H9 (cell line): ENCODE data around the gene GRID2. TPM values are rescaled to one million over a fixed set of nuclear protein-coding genes. Genes with fewer than 3 reads are reported as not detected.
A peak's percentile ranks its signal among the peaks of the same experiment; 100 is the strongest.

Source experiments
- DNase-seq: peaks from one replicate; pipeline ENCODE4 v3.0.0-alpha.2; 2017
- H2AFZ ChIP-seq: one replicate; pipeline ENCODE4 v1.6.1; 2013; ENCODE audit warnings: mild to moderate bottlenecking, low read length, control low read depth, moderate library complexity
- H2AK5ac ChIP-seq: 2 replicates; pipeline ENCODE4 v1.6.1; 2013; ENCODE audit warnings: low read length, control low read depth, mixed read lengths; ENCODE audit not compliant: insufficient read length
- H2BK120ac ChIP-seq: one replicate; pipeline ENCODE4 v1.6.1; 2013; ENCODE audit warnings: low read depth, mild to moderate bottlenecking, low read length, control low read depth, inconsistent platforms; ENCODE audit not compliant: poor library complexity, severe bottlenecking
- H2BK12ac ChIP-seq: 2 replicates; pipeline ENCODE4 v1.6.1; 2013; ENCODE audit warnings: low read length, control low read depth, mixed read lengths, low read depth; ENCODE audit not compliant: insufficient read length
- H2BK15ac ChIP-seq: 2 replicates; pipeline ENCODE4 v1.6.1; 2013; ENCODE audit warnings: low read depth, low read length, control low read depth
- H2BK20ac ChIP-seq: one replicate; pipeline ENCODE4 v1.6.1; 2013; ENCODE audit warnings: low read depth, mild to moderate bottlenecking, low read length, control low read depth, inconsistent platforms; ENCODE audit not compliant: poor library complexity, severe bottlenecking
- H2BK5ac ChIP-seq: 2 replicates; pipeline ENCODE4 v1.6.1; 2013; ENCODE audit warnings: low read length, control low read depth, mixed read lengths; ENCODE audit not compliant: insufficient read length
- H3K14ac ChIP-seq: 2 replicates; pipeline ENCODE4 v1.6.1; 2013; ENCODE audit warnings: low read length, control low read depth; ENCODE audit not compliant: insufficient read depth
- H3K18ac ChIP-seq: 2 replicates; pipeline ENCODE4 v1.6.1; 2013; ENCODE audit warnings: low read depth, mild to moderate bottlenecking, mixed read lengths, low read length, control low read depth; ENCODE audit not compliant: insufficient read length
- H3K23ac ChIP-seq: 2 replicates; pipeline ENCODE4 v1.6.1; 2013; ENCODE audit warnings: low read length, control low read depth, mixed read lengths, low read depth; ENCODE audit not compliant: insufficient read length
- H3K23me2 ChIP-seq: 2 replicates; pipeline ENCODE4 v1.6.1; 2013; ENCODE audit warnings: low read depth, mild to moderate bottlenecking, mixed read lengths, low read length, control low read depth; ENCODE audit not compliant: insufficient read length, poor library complexity, severe bottlenecking
- H3K27ac ChIP-seq: 2 replicates; pipeline ENCODE4 v1.5.1; 2013; ENCODE audit warnings: low read length, control low read depth, mixed read lengths, low read depth; ENCODE audit not compliant: insufficient read length
- H3K27me3 ChIP-seq: 2 replicates; pipeline ENCODE4 v1.6.1; 2013; ENCODE audit warnings: low read length, control low read depth, inconsistent platforms; ENCODE audit not compliant: insufficient read depth
- H3K4ac ChIP-seq: 2 replicates; pipeline ENCODE4 v1.6.1; 2013; ENCODE audit warnings: low read depth, mild to moderate bottlenecking, control low read depth, inconsistent platforms, low read length, moderate library complexity
- H3K4me1 ChIP-seq: 2 replicates; pipeline ENCODE4 v1.6.1; 2013; ENCODE audit warnings: low read length, control low read depth, inconsistent platforms; ENCODE audit not compliant: insufficient read depth
- H3K4me2 ChIP-seq: 2 replicates; pipeline ENCODE4 v1.6.1; 2013; ENCODE audit warnings: low read length, control low read depth, mixed read lengths; ENCODE audit not compliant: insufficient read length, insufficient read depth
- H3K56ac ChIP-seq: 2 replicates; pipeline ENCODE4 v1.6.1; 2013; ENCODE audit warnings: low read depth, mild to moderate bottlenecking, mixed read lengths, low read length, control low read depth; ENCODE audit not compliant: insufficient read length
- H3K79me1 ChIP-seq: 2 replicates; pipeline ENCODE4 v1.6.1; 2013; ENCODE audit warnings: low read depth, mild to moderate bottlenecking, moderate library complexity, low read length, control low read depth, inconsistent platforms; ENCODE audit not compliant: insufficient read depth, poor library complexity, severe bottlenecking
- H3K79me2 ChIP-seq: 2 replicates; pipeline ENCODE4 v1.6.1; 2013; ENCODE audit warnings: low read length, control low read depth, inconsistent platforms; ENCODE audit not compliant: insufficient read depth
- H3K9ac ChIP-seq: 2 replicates; pipeline ENCODE4 v1.6.1; 2013; ENCODE audit warnings: low read length, control low read depth, mixed read lengths; ENCODE audit not compliant: insufficient read length; ENCODE audit errors: extremely low read depth
- H3K9me3 ChIP-seq: one replicate; pipeline ENCODE4 v1.6.1; 2013; ENCODE audit warnings: low read depth, low read length, inconsistent platforms; ENCODE audit not compliant: control insufficient read depth
- H3T11ph ChIP-seq: one replicate; pipeline ENCODE4 v1.6.1; 2013; ENCODE audit warnings: mild to moderate bottlenecking, low read length, control low read depth, inconsistent platforms
- H4K20me1 ChIP-seq: one replicate; pipeline ENCODE4 v1.6.1; 2013; ENCODE audit not compliant: control insufficient read depth, insufficient read length, insufficient read depth
- H4K5ac ChIP-seq: 2 replicates; pipeline ENCODE4 v1.6.1; 2013; ENCODE audit warnings: low read depth, mild to moderate bottlenecking, mixed read lengths, low read length, control low read depth; ENCODE audit not compliant: insufficient read length
- H4K8ac ChIP-seq: replicated peaks from 2 replicates; pipeline ENCODE4 v1.6.1; 2013; ENCODE audit warnings: low read length, control low read depth, mixed read lengths, low read depth; ENCODE audit not compliant: insufficient read length
- H4K91ac ChIP-seq: 2 replicates; pipeline ENCODE4 v1.6.1; 2013; ENCODE audit warnings: low read depth, mild to moderate bottlenecking, moderate library complexity, mixed read lengths, low read length, control low read depth; ENCODE audit not compliant: insufficient read length
- H3K27ac Mint-ChIP-seq, 3 experiments: 2 replicates in 2 of 3; 3 replicates in 1 of 3; pipeline ENCODE4 v1.8.0; 2020 to 2021; ENCODE audit warnings: mixed read lengths in 3 of 3, mild to moderate bottlenecking in 1 of 3, moderate library complexity in 1 of 3
- H3K27me3 Mint-ChIP-seq: 2 replicates; pipeline ENCODE4 v1.8.0; 2021; ENCODE audit warnings: low read depth, mild to moderate bottlenecking, moderate library complexity, mixed read lengths
- H3K36me3 Mint-ChIP-seq, 3 experiments: 2 replicates in 2 of 3; 3 replicates in 1 of 3; pipeline ENCODE4 v1.8.0; 2020 to 2021; ENCODE audit warnings: low read depth in 3 of 3, mixed read lengths in 3 of 3; ENCODE audit not compliant: insufficient read depth in 1 of 3
- H3K4me1 Mint-ChIP-seq, 2 experiments: 2 replicates each; pipeline ENCODE4 v1.8.0; 2020; ENCODE audit warnings: mixed read lengths in 2 of 2
- H3K4me3 Mint-ChIP-seq, 2 experiments: 2 replicates in 1 of 2; 3 replicates in 1 of 2; pipeline ENCODE4 v1.8.0; 2020 to 2021; ENCODE audit warnings: mild to moderate bottlenecking in 2 of 2, mixed read lengths in 2 of 2, moderate library complexity in 1 of 2
- H3K9me3 Mint-ChIP-seq, 2 experiments: 2 replicates in 1 of 2; 3 replicates in 1 of 2; pipeline ENCODE4 v1.8.0; 2020; ENCODE audit warnings: mild to moderate bottlenecking in 2 of 2, mixed read lengths in 2 of 2, moderate library complexity in 1 of 2
- CTCF ChIP-seq: fragments of 200-600 bp; sonication (generic); conservative IDR thresholded peaks from 3 replicates; pipeline ENCODE4 v1.8.0; 2021; ENCODE audit warnings: antibody characterized with exemption, mild to moderate bottlenecking
- WGBS: extraction: QIAGEN DNeasy Blood & Tissue Kit; methylation state at CpG from one replicate; pipeline ENCODE4 v1.1.7; 2013; ENCODE audit warnings: missing lambda C conversion rate, low lambda C conversion rate, mixed read lengths; ENCODE audit not compliant: insufficient read length; ENCODE audit errors: extremely low coverage; 5-methylcytosine and 5-hydroxymethylcytosine counted together
- total RNA-seq: library from RNA; stranded (reverse); gene quantifications from 2 replicates; pipeline ENCODE4 v1.2.1, GENCODE V29; 2021

The GRID2 gene
- total RNA-seq, 1 experiment from 2014 or later = 21.8 TPM

- H4K20me1 ChIP-seq = no peaks in the 10 kb centered on the region
- H3K79me1 ChIP-seq = no peaks in the 10 kb centered on the region
- peaks cover 11% of the 10 kb centered on the region; the same call in 1 of the 2 replicates for H3K4me1 ChIP-seq
- no peak overlapping the region for H2AK5ac ChIP-seq
- no peak overlapping the region for H3K4me2 ChIP-seq
- H3K27me3 Mint-ChIP-seq = no peaks in the 10 kb centered on the region
- H3K14ac ChIP-seq = no peak overlapping the region
- no peaks in the 10 kb centered on the region for H3K27me3 ChIP-seq
- WGBS = no CpG with 5 or more reads among the region's 2 CpGs
- no peak overlapping the region for H3K4me3 Mint-ChIP-seq
- no peaks in the 10 kb centered on the region for H3K9me3 ChIP-seq
- H3K23ac ChIP-seq = no peak overlapping the region
- H4K5ac ChIP-seq = no peak overlapping the region
- no peak overlapping the region for H4K91ac ChIP-seq
- H3K56ac ChIP-seq = no peak overlapping the region
- H3K36me3 Mint-ChIP-seq = no peaks in the 10 kb centered on the region
- peaks cover 7% of the 10 kb centered on the region; the same call in 1 of the 2 replicates for H3K79me2 ChIP-seq
- H3T11ph ChIP-seq = no peak overlapping the region
- H3K9ac ChIP-seq = no peak overlapping the region
- no peak for TF ChIP-seq CTCF
- peaks cover 45 to 55% of the 10 kb centered on the region in 2 experiments for H3K4me1 Mint-ChIP-seq
- no peak for DNase-seq
- no peak overlapping the region for H2BK20ac ChIP-seq
- H3K4ac ChIP-seq = no peak overlapping the region
- no peak overlapping the region for H2BK5ac ChIP-seq
- H2BK120ac ChIP-seq = no peak overlapping the region
- H2AFZ ChIP-seq = no peak overlapping the region
- H4K8ac ChIP-seq = no peak overlapping the region
- no peak overlapping the region for H3K18ac ChIP-seq
- H3K23me2 ChIP-seq = no peaks in the 10 kb centered on the region
- H3K9me3 Mint-ChIP-seq = no peaks in the 10 kb centered on the region
- H2BK15ac ChIP-seq = no peak overlapping the region
- H2BK12ac ChIP-seq = no peak overlapping the region
- H3K27ac ChIP-seq = no peak overlapping the region
- peak overlapping the region in 1 of 3 experiments; percentile 74; a peak in 4 of 7 replicates for H3K27ac Mint-ChIP-seq
Observed at GRCh38 chr4:92501456-92501855, 197.7 kb downstream of the GRID2 start.
